NCI-H2227 (cell line): ENCODE data around the gene FAAP100.

ENCODE experiments used
- DNase-seq: peaks from one replicate; lab custom pipeline; 2025; ENCODE audit not compliant: unreplicated experiment; lab: John Stamatoyannopoulos, UW

The FAAP100 gene

GRCh38 chr17:81577278-81578000, 25.3 kb upstream of the FAAP100 start:
- peak; percentile 16 for DNase-seq

- DNase-seq: peak; percentile 34
These were observed 24.6 kb upstream of the FAAP100 start for GRCh38 chr17:81576621-81577277.

- no peak for DNase-seq
These were observed 23.7 kb upstream of the FAAP100 start for GRCh38 chr17:81575836-81576235.

- no peak for DNase-seq
These were observed 22.4 kb upstream of the FAAP100 start for GRCh38 chr17:81574643-81574956.

- DNase-seq: no peak
These were observed 21.9 kb upstream of the FAAP100 start for GRCh38 chr17:81573794-81574642.

- DNase-seq: no peak
These were observed 20.5 kb upstream of the FAAP100 start for GRCh38 chr17:81572563-81573168.

GRCh38 chr17:81570964-81571363, 18.8 kb upstream of the FAAP100 start:
- DNase-seq: no peak

GRCh38 chr17:81569986-81570514, 17.9 kb upstream of the FAAP100 start:
- DNase-seq: no peak

GRCh38 chr17:81568416-81568815, 16.3 kb upstream of the FAAP100 start:
- no peak for DNase-seq

- no peak for DNase-seq
These were observed 15.0 kb upstream of the FAAP100 start for GRCh38 chr17:81567191-81567590.

- peak; percentile 25 for DNase-seq
These were observed 14.4 kb upstream of the FAAP100 start for GRCh38 chr17:81566461-81567126.

- DNase-seq: no peak
These were observed 13.1 kb upstream of the FAAP100 start for GRCh38 chr17:81565231-81565630.

GRCh38 chr17:81564778-81565177, 12.6 kb upstream of the FAAP100 start:
- no peak for DNase-seq

GRCh38 chr17:81563861-81564586, 11.9 kb upstream of the FAAP100 start:
- no peak for DNase-seq

- no peak for DNase-seq
These were observed 9.3 kb upstream of the FAAP100 start for GRCh38 chr17:81561494-81561885.

- DNase-seq: peak; percentile 27
These were observed 7.0 kb upstream of the FAAP100 start for GRCh38 chr17:81558941-81559806.

GRCh38 chr17:81558115-81558468, 5.9 kb upstream of the FAAP100 start:
- no peak for DNase-seq

GRCh38 chr17:81557276-81558114, 5.3 kb upstream of the FAAP100 start:
- DNase-seq: no peak
